ENCODE measurements around the gene ZNF785. TPM values are rescaled to one million over a fixed set of nuclear protein-coding genes. Genes with fewer than 3 reads are reported as not detected.
"Not testable (repeated sequence)": the region's sequence is repeated elsewhere in the genome, so short reads cannot be mapped to it uniquely, and the experiment has no call there.

ZNF785 gene
- 17.3 TPM for total RNA-seq (ENCODE audit: insufficient read depth, low replicate concordance)

DNA sequence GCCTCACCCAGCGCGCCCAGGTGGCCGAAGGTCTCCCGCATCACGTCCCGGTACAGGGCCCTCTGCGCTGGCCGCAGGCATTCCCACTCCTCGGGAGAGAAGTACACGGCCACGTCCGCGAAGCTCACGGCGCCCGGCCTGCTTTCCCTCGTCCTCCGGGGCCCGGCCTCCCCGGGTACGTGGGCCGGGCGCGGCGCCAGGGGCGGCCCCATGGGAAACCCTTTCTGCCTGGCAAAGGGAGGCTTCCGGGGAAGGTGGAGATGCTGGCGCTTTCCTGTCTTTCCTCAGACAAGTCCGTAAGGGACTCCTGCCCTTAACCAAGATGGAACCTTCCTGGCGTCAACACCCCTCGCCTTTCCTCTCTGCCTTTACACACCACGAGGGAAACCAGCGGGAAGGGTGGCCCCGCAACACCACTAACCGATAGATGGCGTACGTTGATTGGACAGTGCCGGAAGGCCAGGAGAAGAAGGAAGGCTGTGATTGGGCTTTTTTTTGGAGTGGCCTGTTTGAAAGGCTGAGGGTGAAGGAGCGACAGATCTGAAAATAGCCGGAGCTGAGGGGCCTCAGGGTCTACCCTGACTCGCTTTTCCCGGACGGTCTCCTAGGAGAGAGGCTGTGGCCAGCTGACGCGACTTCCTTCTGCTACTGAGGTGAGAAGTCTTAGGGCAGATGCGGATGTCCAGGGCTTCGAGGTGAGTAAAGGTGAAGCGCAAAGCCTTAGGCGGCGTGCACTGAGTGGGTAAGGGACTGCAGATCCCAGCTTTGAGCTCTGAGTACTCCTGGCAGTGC lies at the start of gene ZNF785:
TSS of gene ZNF785 (minus strand) at position 298 of the 792 bp plus-strand sequence. CDS start at position 212, 86 bp downstream.
- DNase-seq (ENCODE audit: low spot score): peak; percentile 100

DNA sequence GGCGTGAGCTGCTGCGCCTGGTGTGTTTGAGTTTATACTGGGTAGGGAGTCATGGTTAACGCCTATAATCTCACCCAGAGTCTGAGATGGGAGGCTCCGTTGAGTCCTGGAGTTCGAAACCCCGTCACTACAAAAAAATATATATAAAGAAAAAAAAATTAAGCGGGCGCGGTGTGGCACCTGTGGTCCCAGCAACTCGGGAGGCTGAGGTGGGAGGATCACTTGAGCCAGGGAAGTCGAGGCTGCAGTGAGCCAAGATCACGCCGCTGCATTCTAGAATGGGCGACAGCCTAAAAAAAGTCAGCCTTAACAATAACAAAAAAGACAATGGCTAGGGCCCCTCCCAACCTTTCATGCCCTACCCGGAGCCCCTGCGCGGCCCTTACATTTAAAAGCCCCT lies 48.0 kb upstream of the ZNF785 start:
- no peak for DNase-seq (ENCODE audit: low spot score)

DNA sequence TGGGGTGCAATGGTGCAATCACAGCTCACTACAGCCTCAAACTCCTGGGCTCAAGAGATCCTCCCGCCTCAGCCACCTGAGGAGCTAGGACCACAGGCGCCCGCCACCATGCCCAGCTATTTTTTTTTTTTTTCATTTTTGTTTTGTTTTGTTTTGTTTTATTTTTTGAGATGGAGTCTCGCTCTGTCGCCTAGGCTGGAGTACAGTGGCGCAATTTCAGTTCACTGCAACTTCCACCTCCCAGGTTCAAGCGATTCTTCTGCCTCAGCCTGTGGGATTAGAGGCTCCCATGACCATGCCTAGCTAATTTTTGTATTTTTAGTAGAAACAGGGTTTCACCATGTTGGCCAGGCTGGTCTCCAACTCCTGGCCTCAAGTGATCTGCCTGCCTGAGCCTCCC lies 47.0 kb upstream of the ZNF785 start:
- not testable (repeated sequence) for DNase-seq (ENCODE audit: low spot score)

- peak; percentile 80 for DNase-seq (ENCODE audit: low spot score)
These were observed 43.4 kb upstream of the ZNF785 start for GRCh38 chr16:30628628-30629540.

- DNase-seq (ENCODE audit: low spot score): no peak
These were observed 40.7 kb upstream of the ZNF785 start for GRCh38 chr16:30626236-30626635.

DNA sequence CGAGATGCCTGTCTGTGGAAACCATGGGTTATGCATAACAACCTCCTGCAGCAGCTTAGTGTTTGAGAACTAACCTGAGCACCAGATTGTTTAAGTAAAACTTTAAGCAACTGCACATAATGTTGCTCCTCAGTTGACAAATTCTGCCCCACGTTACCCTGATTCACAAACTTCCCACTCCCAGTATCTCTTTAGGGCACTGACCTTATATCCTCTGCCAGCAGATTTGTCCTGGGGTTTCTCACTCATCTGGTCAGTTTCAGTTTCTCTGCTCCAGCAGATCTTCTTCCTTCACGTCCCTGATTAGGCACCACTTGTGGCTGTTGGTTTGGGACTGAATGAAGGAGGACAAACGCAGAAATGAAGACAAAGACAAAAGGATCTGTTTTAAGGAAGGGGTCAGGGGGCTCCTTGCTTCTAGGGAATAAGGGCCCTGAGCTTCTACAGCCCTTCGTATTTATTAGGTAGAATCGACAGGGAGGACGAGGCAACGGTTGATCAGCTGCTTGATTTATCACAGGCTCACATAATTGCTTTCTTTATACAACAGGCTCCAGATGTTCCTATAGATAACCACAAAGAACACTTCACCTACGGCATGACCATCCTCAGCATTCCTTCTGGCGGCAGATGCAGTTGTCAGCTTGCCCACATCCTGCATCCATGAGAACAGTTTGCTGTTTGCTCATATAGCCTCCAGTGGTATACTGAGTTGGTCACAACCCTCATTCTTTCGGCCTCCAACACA lies 38.2 kb upstream of the ZNF785 start:
- DNase-seq (ENCODE audit: low spot score): no peak

DNA sequence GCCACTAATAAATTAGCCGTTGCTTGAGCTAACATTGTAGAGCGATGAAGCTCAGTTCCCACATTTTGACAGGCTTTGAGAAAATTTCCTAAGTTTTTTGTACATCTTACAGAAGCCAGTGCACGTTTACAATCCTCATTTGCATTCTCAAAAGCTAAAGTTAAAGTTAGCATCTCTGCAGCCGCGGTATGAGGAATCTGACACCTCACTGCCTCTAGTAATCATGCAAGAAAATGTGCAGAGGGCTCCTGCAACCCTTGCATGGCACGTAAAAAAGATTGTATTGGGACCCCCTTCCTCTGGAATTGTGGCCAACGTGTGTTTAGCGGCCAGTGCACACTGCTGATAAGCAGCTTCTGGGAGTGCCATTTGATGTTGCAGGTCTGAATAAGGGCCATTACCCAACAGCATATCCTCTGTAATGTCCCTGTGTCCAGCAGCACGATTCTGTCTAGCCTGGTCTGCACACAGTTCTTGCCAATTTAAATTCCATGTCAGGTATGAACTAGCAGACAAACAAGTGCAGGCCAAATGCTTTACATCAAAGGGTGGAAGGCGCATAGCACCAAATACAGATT lies 37.0 kb upstream of the ZNF785 start:
- DNase-seq (ENCODE audit: low spot score): no peak

DNA sequence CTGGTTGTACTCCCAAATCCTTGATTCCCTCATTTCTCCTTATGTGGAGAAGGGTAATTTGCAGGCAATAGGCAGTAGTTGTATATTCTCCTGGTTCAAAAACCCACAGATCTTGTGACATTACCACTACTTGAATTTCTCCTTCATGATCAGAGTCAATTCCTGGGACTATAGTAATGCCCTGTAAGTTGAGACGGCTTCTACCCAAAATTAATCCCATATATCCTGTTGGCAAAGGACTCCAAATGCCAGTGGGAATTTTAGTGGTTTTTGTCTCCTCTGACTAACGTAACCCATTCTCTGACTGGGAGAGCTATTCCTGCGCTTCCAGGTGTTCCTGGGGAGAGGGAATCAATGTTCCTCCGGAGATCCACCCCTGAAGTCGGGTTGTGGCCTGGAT lies 36.3 kb upstream of the ZNF785 start:
- no peak for DNase-seq (ENCODE audit: low spot score)

DNA sequence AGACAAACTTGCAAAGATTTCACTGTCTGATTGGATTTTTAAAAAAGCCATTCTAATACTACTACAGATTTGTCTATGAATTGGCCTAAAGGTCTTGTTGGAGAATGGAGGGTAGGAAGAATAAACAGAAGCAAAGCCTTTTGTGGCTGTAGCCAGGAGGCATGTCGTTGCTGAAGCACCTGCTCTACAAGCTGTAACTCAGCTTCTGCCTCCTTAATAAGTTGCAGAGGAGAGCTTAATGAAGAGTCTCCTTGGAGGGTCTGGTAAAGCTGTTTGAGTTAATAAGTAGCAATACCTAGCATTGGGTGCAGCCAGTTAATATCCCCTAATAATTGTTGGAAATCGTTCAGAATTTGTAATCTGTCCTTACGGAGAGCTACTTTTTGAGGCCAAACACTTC lies 34.7 kb upstream of the ZNF785 start:
- no peak for DNase-seq (ENCODE audit: low spot score)

DNA sequence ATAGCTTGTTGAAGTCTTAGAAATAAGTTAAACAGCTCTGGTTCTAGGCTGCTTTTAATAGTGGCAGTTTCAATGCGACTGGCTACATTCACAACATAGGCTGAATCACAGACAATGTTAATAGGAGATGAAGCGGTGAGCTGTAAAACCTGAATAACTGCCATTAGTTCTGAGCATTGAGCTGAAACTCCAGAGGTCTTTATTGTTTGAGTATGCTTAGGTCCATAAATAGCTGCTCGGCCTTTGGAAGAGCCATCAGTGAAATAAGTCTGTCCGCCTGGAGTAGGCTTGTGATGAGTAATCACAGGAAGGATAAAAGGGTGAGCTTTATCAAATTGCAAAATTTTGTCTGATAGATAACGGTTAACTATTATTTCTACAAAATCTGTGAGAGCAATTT lies 34.1 kb upstream of the ZNF785 start:
- no peak for DNase-seq (ENCODE audit: low spot score)

DNA sequence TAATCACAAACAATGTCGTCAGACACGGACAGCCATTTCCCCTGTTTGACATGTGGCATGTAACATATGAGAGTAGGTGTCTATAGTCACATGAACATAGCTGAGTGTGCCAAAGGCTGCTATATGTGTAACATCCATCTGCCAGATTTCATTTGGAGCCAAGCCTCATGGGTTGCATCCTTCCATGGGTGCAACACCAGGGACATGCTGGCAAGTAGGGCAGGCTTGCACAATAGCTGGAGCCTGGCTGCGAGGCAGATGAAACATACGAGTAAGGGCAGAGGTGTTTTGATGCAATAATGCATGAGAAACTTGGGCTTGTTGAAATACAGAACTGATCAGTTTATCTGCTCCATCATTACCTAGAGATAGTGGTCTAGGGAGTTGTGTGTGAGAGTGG lies 33.7 kb upstream of the ZNF785 start:
- no peak for DNase-seq (ENCODE audit: low spot score)

- no peak for DNase-seq (ENCODE audit: low spot score)
These were observed 30.0 kb upstream of the ZNF785 start for GRCh38 chr16:30615358-30616091.

DNA sequence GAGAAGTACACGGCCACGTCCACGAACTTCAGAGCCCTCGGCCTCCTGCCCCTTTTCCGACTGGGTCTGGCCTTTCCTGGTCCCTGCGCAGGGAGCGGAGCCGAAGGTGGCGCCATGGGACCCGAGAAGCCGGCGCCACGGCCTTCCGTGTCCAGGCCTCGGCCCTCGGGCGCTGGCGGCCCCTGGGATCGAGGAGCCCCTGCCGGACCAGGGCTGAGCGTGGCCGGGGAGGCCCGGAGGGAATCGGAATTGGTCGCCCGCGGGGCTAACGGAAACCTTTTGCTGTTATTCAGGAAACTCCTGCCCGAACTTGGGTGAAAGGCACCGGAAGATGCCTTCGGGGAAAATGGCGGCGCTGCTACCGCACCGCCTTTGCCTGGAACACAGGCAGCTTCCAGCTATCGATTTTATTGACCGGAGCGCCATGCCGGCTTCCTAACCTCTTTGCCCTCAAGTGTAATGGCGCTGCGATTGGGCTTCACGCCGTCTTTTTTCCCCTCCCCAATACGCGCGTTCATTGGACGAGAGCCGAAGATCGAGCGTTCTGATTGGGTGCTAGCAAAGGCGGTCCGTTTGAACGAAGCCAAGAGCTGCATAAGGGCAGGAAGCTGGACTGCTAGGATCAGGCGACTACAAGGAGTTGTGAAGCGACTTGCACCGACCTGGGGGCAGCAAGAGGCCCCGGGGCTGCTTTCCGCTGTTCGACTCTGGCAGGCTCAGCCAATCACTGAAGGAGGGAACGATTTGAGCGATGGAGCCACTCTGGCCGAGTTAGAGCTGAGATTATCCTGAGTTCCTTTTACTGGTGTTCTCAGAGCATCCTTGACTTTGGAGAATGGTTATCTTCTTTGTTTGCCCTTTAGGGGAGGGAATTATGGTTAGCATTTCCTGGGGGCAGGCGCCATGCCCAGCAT lies 24.7 kb upstream of the ZNF785 start, which contains the start of gene ZNF689:
TSS of gene ZNF689 (minus strand) at position 464 of the 914 bp plus-strand sequence. CDS start at position 116, 348 bp downstream.
- DNase-seq (ENCODE audit: low spot score): peak; percentile 99

DNA sequence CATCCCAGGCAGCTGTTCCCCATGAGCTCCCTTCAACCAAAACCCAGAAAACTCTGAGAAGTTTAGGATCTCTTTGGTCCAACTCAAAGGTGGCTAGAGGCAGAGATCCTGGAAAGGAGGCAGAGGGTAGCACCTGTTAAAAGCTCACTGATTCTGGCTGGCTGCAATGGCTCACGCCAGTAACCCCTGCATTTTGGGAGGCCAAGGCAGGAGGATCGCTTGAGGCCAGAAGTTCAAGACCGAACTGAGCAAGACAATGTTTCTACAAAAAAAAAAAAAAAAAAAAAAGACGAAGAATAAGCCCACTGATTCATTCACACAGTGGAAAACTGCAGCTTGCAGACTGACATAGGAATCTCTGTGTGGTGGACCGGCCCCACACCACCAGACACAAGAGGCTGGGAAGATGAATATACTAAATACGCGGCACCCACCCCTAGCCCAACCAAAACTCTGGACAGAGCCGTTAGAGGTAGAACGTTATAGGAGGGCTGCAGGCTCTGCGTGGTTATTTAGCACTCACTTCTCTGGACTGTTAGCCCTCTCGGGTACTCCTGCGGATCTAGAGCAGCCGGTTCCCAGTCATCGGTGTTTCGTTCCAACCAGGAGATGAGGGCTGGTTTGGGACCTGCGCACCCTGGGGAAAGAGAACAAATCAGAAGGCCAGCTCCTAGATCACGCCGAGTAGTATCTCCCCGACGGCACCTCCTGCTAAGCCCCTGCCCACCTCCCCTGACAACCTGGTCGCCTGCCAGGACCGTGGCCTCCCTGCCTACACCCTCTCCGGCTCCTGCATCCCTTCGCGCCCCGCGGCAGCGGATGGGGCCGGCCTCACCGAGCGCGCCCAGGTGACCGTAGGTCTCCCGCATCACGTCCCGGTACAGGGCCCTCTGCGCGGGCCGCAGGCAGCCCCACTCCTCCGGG lies 23.8 kb upstream of the ZNF785 start:
- DNase-seq (ENCODE audit: low spot score): peak; percentile 42

- DNase-seq (ENCODE audit: low spot score): no peak
These were observed 20.5 kb upstream of the ZNF785 start for GRCh38 chr16:30606004-30606403.

DNA sequence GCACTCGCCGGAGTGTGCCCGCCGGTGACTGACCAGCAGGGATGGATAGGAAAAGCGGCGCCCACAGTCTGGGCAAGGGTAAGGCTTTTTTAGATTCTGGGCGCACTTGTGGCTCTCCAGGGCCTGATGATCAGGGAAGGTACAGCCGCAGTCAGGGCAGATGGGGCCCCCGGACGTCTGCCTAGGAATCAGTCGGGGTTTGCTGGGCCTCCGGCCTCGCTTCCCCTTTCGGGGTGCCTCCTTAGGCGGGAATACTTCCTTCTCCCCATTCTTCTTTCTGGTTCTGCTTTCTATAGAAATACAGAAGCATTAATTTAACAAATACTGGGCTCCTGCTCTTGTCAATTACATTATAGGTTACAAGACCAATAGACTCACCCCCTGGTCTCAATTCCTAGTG lies 19.7 kb upstream of the ZNF785 start:
- DNase-seq (ENCODE audit: low spot score): peak; percentile 19

GRCh38 chr16:30604316-30604947 lies 18.9 kb upstream of the ZNF785 start:
- DNase-seq (ENCODE audit: low spot score): no peak

- DNase-seq (ENCODE audit: low spot score): no peak
These were observed 18.4 kb upstream of the ZNF785 start for GRCh38 chr16:30603945-30604315.
